Measurements from ENCODE around the gene THAP5.

Gene THAP5

GRCh38 chr7:108528183-108528712 is 41.3 kb downstream of the THAP5 start:
- DNase-seq = no peak

- no peak for DNase-seq
Measured at GRCh38 chr7:108526768-108527017, 42.8 kb downstream of the THAP5 start.

- peak; percentile 98 for DNase-seq
Measured at GRCh38 chr7:108525985-108526767, 43.3 kb downstream of the THAP5 start, which contains the start of gene PNPLA8. Gene PNPLA8, minus strand, starts transcription at chr7:108526135. Its CDS starts 10,644 bp downstream, at chr7:108515491.

- peak; percentile 83 for DNase-seq
Measured at GRCh38 chr7:108525327-108525984, 44.0 kb downstream of the THAP5 start.

GRCh38 chr7:108522780-108523179 is 46.7 kb downstream of the THAP5 start:
- DNase-seq = no peak

- no peak for DNase-seq
Measured at GRCh38 chr7:108517951-108518350, 51.6 kb downstream of the THAP5 start.

- no peak for DNase-seq
Measured at GRCh38 chr7:108515630-108516029, 53.9 kb downstream of the THAP5 start.

GRCh38 chr7:108515013-108515412 is 54.5 kb downstream of the THAP5 start:
- no peak for DNase-seq
